ENCODE results near the gene FAM219B.
"Not testable (repeated sequence)": the region's sequence is repeated elsewhere in the genome, so short reads cannot be mapped to it uniquely, and the experiment has no call there.

FAM219B gene

DNA sequence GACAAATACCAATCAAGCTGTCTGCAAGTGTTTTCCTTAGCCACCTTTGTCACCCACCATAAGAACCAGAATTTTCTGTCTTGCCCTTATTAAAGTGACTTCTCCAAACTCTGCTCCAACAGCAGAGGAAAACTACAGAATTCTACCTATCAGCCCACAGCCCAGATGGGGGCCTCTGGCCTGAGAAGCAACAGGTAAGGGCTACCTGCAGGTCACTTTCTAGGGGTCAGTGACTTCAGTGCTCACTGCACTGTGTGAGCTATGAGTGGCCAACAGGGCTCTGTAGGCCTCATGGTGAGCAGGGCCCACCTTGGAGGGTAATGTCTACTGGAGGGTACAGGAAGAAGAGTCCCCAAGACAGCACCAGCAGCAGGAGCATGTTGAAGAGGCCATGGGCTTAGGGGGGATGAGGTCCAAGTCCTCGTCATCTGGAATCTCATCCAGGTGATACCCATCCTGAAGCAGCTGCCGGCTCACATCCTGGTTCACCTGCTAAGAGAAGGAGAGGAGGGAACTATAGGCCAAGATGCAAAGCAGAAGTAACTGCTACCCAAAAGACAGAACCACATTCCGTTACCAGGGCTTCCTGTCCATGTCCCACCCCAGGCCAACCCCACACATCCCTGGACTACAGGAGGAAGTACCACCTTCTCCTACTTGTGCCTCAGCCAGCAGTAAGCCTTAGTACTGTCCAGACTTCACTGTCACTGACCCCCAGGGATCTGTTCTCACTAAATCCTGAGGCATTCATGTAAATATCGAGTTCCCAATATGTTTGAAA lies 4.2 kb downstream of the FAM219B start:
- DNase-seq: no peak

DNA sequence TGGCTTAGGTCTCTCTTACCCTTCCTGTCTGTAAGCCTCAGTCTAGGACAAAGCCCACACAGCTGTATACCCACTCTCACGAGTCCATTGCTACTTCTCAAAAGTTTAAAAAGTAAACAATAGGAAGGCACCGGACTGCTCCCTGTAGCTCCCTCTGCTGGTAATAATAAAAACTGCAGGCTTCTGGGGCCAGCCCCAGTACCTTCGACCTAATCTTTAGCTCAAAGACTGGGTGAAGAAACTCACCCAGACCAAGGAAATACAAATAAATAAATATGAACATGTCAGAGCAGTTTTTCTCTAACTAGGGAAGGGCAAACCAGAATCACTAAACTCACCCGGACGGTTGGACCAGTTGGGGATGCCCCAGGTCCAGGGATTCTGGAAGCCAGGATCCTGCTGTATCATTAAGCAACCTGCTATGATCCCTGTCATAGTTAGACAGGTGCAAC lies 5.0 kb downstream of the FAM219B start:
- DNase-seq: peak; percentile 38

DNA sequence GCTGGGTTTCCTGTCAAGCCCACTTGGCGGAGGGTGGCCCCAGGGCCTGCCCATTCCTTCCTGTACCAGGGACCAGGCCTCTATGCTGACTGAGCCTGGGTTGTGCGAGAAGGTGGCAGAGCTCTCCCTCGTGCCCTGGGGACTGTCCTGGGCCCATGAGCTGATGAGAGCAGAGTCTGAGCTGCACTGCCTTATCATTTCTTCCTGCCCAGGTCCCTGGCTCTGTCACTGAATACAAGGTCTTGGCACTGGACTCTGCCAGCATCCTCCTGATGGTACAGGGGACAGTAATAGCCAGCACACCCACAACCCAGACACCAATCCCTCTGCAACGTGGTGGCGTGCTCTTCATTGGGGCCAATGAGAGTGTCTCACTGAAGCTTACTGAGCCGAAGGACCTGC lies 9.3 kb downstream of the FAM219B start:
- no peak for DNase-seq

DNA sequence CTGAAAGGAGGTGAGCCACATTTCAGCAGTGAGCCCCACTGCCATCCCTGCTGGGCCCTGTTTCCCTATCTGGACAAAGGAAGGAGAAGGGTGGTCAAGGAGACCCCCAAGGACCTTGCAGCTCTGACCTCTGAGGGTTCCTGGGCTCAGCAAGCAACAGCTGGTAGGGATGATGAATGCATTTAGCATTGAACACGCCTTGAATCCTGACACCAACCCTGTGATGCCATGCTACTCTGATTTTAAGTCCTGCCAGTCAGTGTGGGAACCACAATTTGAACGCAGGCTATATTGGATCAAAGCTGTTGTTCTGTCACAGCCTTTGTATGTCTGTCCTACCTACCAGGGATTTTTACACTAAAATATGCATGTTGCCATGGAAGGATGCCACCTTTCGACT lies 10.3 kb downstream of the FAM219B start:
- DNase-seq: no peak

DNA sequence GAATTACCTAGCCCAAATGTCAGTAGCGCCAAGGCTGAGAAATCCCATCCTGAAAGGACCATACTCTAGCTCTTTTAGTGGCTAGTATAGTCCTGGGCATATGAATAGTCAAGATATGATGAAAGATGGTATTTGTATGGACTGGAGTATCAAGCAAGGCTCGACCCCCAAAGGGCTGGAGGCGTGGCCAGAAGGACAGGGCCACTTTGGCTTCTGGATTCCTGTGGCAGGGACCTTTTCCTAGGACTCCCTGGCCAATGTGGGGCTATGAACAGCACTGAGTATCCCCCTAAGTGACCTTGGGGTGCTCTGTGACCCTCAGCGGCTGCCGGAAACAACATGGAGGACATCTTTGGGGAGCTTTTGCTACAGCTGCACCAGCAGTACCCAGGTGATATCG lies 10.8 kb downstream of the FAM219B start:
- DNase-seq: no peak

DNA sequence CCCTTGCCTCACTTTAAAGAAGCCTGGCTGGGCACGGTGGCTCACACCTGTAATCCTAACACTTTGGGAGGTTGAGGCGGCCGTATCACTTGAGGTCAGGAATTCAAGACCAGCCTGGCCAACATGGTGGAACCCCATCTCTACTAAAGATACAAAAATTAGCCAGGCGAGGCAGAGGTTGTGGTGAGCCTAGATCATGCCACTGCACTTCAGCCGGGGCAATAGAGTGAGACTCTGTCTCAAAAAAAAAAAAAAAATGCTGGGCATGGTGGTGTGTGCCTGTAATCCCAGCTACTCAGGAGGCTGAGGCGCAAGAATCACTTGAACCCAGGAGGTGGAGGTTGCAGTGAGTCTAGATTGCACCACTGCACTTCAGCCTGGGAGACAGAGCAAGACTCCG lies 12.3 kb downstream of the FAM219B start:
- DNase-seq: not testable (repeated sequence)

DNA sequence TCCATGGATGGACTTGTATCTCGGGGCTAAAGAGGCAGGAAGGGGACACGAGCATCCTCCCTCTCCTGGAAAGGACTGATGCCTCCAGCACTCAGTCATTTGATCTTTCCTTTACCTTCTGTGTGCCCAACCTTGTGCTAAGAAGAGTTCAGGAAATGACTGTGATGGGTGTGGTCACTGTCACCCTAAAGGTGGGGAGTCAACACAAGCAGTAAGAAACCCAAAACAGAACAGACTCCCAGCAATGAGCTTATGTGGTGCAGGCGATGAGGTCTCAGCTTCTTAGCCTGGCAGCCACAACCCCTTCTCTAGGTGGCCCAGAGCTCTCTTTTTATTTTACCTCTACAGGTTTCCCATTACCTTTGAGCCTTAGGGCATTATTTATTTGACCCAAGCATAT lies 13.0 kb downstream of the FAM219B start:
- no peak for DNase-seq

DNA sequence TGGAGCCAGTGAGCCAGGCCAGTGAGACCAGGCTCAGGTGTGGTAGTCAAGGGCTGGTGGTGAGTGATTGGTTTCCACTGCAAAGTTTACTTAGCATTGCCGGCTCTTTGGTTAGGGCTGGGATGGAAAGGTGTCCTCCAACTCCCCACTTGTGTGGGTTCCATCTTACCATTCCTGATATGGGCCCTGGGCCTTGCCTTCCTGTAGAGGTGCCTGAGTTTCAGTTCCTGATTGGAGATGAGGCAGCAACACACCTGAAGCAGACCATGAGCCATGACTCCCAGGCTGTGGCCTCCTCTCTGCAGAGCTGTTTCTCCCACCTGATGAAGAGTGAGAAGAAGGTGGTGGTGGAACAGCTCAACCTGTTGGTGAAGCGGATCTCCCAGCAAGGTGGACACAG lies 13.7 kb downstream of the FAM219B start:
- DNase-seq: no peak

DNA sequence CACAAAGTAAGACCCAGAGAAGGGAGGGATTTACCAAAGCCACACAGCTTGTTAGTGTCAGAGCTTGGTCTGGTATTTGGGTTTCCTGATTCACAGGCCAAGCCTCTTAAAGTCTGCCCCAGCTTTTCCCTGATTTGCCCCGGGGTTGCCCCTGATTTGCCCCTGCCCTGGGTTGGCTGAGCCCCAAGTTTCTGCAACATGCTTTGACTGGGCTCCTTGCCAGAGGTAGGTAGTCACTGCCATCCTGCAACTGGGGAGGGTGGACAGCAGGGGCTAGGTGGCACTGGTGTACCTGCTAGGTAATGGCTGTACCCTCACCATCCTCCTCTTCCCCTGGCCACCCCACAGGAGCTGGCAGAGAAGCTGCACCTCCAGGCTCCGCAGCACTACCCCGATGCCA lies 14.3 kb downstream of the FAM219B start:
- DNase-seq: no peak

DNA sequence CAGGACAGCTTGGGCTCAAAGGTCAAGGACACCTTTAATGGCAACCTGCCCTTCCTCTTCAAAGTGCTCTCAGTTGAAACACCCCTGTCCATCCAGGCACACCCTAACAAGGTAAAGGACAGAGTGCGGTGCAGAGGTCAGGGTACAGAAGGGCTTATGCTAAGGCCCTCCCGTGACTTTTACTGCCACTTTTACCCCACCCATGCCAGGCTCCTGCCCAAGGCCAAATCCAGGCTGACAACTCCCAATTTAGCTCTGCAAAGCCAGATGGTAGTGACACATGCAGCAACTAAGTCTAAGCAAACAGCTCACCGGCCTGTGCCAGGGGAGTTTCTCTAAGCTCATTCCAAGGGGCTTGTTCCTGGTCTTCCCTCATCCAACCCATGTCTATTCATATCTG lies 15.2 kb downstream of the FAM219B start:
- no peak for DNase-seq

DNA sequence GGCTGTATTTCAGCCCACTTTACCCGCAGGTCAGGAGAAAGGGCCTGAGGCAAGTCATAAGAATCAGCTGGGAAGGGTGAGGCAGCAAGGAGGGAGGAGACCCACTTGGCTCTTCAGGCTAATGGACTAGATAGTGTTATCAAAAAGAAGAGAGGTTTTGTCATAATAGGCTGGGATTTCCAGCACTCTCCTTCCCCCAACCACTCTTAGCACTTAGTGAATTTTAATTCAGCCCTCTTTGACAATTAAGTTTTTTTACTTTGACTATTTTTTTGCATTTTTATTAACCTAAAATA lies 16.0 kb downstream of the FAM219B start:
- no peak for DNase-seq

DNA sequence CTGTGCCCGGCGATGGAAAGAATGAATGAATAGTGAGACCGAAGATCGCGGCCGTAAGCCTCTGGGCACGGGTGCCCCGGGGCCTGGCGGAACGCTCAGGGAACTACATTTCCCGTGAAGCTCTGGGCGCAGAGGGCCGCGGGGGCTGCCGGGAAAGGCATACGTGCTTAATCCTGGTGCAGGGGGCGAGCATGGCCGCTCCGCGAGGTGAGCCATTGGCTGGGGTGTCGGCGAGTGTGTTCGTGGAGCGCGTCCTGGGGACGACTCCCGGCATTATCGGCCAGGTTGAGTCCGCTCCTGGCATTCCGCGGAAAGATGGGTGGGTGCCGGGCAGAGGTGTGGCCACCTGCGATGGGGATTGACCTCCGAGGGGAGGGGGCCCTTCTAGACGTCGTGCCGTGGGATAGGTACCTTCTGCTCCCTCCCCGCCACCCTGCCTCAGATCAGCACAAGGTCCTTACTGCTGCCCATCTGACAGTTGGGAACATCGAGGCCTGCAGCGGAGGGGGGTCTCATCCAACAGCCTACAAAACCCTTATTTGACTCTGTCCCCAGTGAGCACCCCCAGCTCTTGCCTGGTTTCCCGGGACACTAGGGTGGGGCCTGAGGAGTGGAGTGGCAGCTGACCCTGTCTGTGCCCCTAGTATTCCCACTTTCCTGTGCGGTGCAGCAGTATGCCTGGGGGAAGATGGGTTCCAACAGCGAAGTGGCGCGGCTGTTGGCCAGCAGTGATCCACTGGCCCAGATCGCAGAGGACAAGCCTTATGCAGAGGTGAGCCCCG lies 16.6 kb downstream of the FAM219B start, which contains the start of gene MPI:
MPI (plus strand) TSS at position 160 of the 782 bp plus-strand sequence; CDS start at position 192, 32 bp downstream.
- peak; percentile 77 for DNase-seq

DNA sequence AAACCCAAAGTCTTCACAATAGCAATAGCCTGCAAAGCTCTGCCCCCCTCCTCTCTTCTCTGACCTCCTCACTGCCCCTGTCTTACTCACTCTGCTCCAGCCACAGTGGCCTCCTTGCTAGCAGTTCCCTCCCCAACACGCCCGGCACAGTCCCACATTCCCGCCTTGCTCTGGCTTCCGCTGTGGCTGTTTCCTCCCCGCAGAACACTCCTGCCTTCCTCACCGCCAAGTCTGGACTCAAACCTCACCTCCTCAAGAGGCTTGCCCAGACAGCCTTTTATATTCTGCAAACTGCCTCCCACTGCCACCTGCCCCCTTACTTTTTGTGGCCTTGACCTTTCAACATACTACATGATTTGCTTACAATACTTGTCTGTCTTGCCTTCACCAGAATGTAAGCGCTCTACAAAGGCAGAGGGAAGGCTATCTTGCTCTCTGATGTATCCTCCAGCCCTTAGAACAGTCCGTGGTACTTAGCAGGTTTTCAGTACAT lies 17.2 kb downstream of the FAM219B start:
- DNase-seq: no peak

DNA sequence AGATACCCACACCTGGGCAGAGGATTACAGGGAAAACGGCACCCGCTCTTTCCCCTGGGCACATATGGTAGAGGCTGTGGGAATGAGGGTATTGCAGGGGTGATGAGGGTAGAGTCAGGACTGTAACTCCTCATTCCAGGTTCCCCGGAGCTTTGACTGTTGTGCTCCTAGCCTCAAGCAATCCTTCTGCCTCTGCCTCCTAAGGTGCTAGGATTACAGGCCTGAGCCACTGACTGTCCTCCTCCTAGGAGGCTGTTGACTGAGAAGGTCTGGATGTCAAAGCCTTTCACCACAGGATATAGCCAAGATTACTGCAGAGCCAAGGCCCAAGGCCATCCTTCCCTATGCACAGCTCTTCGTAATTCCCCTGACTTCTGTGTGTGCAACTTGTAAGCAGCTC lies 17.9 kb downstream of the FAM219B start:
- DNase-seq: no peak

DNA sequence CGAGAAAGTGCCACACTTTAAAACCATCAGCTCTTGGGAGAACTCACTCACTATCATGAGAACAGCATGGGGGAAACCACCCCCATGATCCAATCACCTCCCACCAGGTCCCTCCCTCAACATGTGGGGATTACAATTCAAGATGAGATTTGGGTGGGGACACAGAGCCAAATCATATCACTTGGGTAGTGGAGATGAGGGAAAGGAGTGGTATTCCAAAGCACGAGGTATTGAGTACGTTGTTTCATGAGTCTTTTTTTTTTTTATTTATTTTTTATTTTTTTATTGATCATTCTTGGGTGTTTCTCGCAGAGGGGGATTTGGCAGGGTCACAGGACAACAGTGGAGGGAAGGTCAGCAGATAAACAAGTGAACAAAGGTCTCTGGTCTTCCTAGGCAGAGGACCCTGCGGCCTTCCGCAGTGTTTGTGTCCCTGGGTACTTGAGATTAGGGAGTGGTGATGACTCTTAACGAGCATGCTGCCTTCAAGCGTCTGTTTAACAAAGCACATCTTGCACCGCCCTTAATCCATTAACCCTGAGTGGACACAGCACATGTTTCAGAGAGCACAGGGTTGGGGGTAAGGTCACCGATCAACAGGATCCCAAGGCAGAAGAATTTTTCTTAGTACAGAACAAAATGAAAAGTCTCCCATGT lies 19.0 kb downstream of the FAM219B start:
- DNase-seq: not testable (repeated sequence)

DNA sequence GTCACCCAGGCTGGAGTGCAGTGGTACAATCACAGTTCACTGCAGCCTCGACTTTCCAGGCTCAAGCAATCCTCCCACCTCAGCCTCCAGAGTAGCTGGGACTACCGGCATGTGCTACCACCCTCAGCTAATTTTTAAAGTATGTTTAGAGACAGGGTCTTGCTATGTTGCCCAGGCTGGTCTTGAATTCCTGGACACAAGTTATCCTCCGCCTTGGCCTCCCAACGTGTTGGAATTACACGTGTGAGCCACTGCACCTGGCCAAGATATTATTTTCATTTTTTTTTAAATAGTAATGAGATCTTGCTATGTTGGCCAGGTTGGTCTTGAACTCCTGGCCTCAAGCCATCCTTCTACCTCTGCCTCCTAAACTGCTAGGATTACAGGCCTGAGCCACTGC lies 21.2 kb downstream of the FAM219B start:
- DNase-seq: no peak

DNA sequence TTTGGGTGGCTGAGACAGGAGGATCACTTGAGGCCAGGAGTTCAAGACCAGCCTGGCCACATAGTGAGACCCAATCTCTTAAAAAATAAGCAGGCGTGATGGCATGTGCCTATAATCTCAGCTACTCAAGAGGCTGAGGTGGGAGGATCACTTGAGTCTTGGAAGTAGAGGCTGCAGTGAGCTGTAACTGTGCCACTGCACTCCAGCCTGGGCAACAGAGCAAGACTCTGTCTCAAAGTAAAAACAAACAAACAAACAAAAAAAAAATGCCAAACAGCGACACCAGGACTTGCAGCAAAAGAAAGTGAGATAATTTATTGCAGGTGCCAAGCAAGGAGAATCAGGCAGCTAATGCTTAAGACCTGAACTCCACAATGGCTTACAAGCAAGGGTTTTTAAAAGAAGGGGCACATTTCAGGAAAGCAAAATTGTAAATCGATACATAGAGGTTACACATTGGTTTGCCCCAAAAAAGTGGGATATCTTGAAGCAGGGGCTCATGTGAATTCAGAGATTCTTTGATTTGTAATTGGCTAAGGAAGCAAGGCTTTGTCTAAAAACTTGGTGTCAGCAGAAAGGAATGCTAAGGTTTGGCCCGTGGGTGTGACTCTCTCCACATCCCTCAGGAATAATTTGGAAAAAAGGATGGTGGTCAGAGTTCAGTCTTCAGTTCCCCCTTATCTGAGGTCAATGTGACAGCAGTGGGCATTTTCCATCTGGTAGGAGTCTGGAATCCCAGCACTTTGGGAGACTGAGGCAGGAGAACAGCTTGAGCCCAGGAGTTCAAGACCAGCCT lies 22.0 kb downstream of the FAM219B start:
- no peak for DNase-seq

DNA sequence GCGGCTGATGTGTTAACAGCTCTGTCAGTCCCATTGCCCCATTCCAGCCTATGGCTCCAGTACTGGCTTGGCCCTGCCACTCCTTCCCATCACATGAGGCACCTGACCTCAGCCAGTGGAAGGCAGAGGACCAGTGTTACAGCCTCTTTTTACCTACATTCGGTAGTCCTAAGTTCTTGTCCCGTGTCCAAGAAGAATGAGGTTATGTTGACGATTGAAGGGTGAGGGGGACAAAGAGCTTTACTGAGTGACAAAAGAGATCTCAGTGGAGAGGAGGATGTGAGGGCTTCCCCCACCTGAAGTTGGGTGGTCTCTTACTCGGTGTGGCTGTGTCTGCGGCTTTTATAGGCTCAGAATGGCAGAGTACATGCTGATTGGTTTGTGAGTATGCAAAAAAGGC lies 24.1 kb downstream of the FAM219B start:
- no peak for DNase-seq

DNA sequence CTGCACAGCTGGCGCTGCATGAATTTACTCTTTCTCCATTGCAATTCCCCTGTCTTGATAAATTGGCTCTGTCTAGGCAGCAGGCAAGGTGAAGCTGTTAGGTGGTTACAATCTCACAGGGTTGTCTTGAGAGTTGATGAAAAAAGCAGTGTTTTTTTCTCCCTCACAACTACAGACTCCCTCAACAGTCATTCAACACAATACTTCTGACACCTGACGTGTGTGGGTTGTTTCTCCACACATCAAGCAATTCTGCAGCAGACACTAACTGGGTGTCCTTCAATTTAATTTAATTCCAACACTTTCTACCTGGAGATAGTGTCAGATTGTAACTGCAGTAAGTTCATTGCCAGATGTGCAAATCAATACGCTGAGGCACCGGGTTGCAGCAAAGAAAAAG lies 28.4 kb downstream of the FAM219B start:
- DNase-seq: no peak

DNA sequence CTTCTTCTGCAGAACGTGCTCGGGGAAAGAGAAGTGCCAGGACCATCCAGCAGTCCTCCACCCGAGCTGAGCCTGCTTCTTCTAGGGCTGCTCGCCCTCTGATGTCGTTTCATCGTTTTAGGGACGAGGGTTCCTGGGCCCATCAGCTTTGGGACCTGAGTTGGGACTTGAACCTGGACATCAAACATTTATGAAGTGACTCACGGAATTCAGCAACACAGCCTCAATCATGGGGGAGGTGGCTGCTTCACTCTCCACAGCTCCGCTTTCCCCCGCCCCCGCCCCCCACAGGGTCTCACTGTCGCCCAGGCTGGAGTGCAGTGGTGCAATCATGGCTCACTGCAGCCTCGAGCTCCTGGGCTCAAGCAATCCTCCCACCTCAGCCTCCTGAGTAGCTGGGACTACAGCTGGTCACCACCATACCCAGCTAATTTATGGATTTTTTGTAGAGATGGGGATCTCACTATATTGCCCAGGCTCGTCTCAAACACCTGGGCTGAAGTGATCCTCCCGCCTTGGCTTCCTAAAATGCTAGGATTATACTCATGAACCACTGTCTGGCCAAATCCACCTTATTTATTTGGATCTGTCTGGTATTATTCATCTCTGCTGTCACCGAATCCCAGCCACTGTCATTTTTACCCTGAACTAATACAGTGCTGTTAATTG lies 32.8 kb downstream of the FAM219B start:
- DNase-seq: no peak

DNA sequence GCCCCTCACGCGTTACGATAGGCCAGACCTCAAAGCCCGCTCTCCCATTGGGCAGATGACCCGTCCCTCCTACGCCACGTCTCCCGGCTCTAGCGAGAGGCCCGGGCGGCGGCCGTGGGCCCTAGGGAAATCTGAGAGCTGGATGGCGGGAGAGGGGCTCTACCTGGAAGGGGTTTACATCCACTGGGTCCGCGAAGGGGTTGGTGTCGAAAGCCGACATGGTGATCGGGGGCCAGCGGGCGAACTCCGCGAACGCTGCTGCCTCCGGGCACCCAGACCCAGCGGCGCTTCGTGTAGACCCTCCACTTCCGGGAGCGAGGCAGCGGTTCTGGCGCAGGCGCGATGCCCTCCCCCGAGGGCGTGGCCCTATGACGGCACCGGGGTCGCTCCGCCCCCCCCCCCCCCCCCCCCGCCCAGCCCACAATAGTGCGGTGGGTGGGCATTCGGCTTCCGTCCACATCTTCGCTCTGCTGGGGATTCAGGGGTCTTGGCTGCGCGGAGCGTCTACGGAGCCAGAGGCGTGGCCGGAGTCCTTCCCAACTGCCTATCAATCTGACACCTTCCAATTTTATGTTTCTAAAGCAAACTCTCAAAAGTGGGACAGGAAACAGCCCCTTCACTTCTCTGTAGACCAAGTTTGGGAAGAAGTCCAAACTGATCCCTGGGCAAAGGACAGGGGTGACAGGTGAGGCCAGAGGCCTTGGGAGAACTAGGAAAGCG lies 33.5 kb downstream of the FAM219B start, which contains the start of gene SCAMP2:
SCAMP2 (minus strand) TSS at position 330 of the 720 bp plus-strand sequence; CDS start at position 220, 110 bp downstream.
- DNase-seq: peak; percentile 81

DNA sequence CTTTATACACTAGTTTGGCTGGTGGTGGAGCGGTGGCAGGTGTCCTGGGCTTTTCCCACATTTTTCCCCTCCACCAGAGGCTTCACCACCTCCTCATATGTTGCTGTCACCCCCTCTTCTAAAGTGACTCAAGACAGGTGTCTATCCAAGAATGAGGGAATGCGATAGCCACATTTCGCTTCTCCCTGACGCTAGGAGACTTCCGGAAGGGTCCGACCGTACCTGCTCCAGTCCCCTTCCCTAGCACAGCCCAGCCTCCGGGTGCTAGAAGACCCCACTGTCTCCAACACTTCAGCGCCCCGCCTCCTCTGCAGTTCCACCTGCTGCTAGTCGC lies 34.0 kb downstream of the FAM219B start:
- no peak for DNase-seq
